Activated CD8-positive, alpha-beta memory T cell treated with anti-CD3 and anti-CD28 coated beads for 24 hours (primary cell): Measurements from ENCODE around the gene OR1D2.
"Not testable (repeated sequence)": the region's sequence is repeated elsewhere in the genome, so short reads cannot be mapped to it uniquely, and the experiment has no call there.

Experiments used
- DNase-seq: peaks from one replicate; pipeline ENCODE4 v3.0.0-alpha.2; 2020

OR1D2 gene

GRCh38 chr17:3104322-3104721, at the start of gene OR1D2:
Gene OR1D2, minus strand, starts transcription at chr17:3104422. Its CDS starts 11,426 bp downstream, at chr17:3092996.
- no peak for DNase-seq

GRCh38 chr17:3137494-3137893, 33.3 kb upstream of the OR1D2 start:
- DNase-seq = not testable (repeated sequence)

GRCh38 chr17:3127451-3127850, 23.2 kb upstream of the OR1D2 start, which contains the start of gene OR1G1:
Gene OR1G1, minus strand, starts transcription at chr17:3127551. Its CDS starts 0 bp downstream, at chr17:3127551.
- DNase-seq = no peak

- DNase-seq = not testable (repeated sequence)
Measured at GRCh38 chr17:3073850-3074249, 30.4 kb downstream of the OR1D2 start.

- DNase-seq = not testable (repeated sequence)
Measured at GRCh38 chr17:3065192-3065591, 39.0 kb downstream of the OR1D2 start.

GRCh38 chr17:3063507-3063906, 40.7 kb downstream of the OR1D2 start, which contains the start of gene OR1D5:
Gene OR1D5, minus strand, starts transcription at chr17:3063607. Its CDS starts 0 bp downstream, at chr17:3063607.
- DNase-seq = not testable (repeated sequence)

- DNase-seq = not testable (repeated sequence)
Measured at GRCh38 chr17:3062824-3063377, 41.3 kb downstream of the OR1D2 start.

- DNase-seq = not testable (repeated sequence)
Measured at GRCh38 chr17:3054868-3055267, 49.4 kb downstream of the OR1D2 start.

- peak; percentile 50 for DNase-seq
Measured at GRCh38 chr17:3049705-3050295, 54.4 kb downstream of the OR1D2 start.

GRCh38 chr17:3048727-3049471, 55.3 kb downstream of the OR1D2 start:
- peak; percentile 95 for DNase-seq

- no peak for DNase-seq
Measured at GRCh38 chr17:3046753-3047152, 57.5 kb downstream of the OR1D2 start.

GRCh38 chr17:3043737-3044365, 60.4 kb downstream of the OR1D2 start:
- peak; percentile 47 for DNase-seq

- no peak for DNase-seq
Measured at GRCh38 chr17:3040882-3041281, 63.3 kb downstream of the OR1D2 start.

GRCh38 chr17:3039736-3040135, 64.5 kb downstream of the OR1D2 start:
- no peak for DNase-seq

- no peak for DNase-seq
Measured at GRCh38 chr17:3038941-3039340, 65.3 kb downstream of the OR1D2 start.
